ENCODE results near the gene ZSCAN21. TPM values are rescaled to one million over a fixed set of nuclear protein-coding genes. Genes with fewer than 3 reads are reported as not detected.

The ZSCAN21 gene
- total and polyA plus RNA-seq, 10 of the 15 experiments (the other 5 are each of a cell fraction or from before 2014, with no cell fraction given) = 1.9 to 9.6 (median 7.1) TPM

GRCh38 chr7:100111156-100111555 lies 61.6 kb downstream of the ZSCAN21 start (continued):
- TF ChIP-seq NKRF (conservative IDR thresholded peaks at IDR 0.05) = no peak
- no peak for TF ChIP-seq FOS (IDR thresholded peaks at IDR 0.05; ENCODE audit: borderline replicate concordance, extremely low read depth, insufficient read length)
- TF ChIP-seq ELK1 (IDR thresholded peaks at IDR 0.05; ENCODE audit: low read depth, low read length) = no peak
- TF ChIP-seq MTA3 (IDR thresholded peaks at IDR 0.05; ENCODE audit: borderline replicate concordance, low read length) = no peak
- no peak for TF ChIP-seq GATAD2B (conservative IDR thresholded peaks at IDR 0.05; ENCODE audit: low read depth)
- TF ChIP-seq CREM (IDR thresholded peaks at IDR 0.05; ENCODE audit: low read depth) = no peak
- TF ChIP-seq CREB1 (IDR thresholded peaks at IDR 0.05; ENCODE audit: low read depth) = no peak
- TF ChIP-seq MEF2B (IDR thresholded peaks at IDR 0.05; ENCODE audit: partially characterized antibody, poor library complexity, severe bottlenecking) = no peak

- H3K27ac ChIP-seq (ENCODE audit: control insufficient read depth, insufficient read depth) = no peak overlapping the region
- H3K4me1 ChIP-seq (ENCODE audit: control insufficient read depth, insufficient read depth, low read length) = no peaks in the 10 kb centered on the region
- SMC1A ChIA-PET (ENCODE audit: uncharacterized antibody, unreplicated experiment) = no interaction called here
- no peak overlapping the region for H3K4me2 ChIP-seq (ENCODE audit: control insufficient read depth, insufficient read depth)
- RAD21 ChIA-PET (ENCODE audit: unreplicated experiment) = no interaction called here
- no peak overlapping the region for H3K9ac ChIP-seq (ENCODE audit: control insufficient read depth, insufficient read depth, low read length)
- in situ Hi-C loops (cut with MboI) = no loop called here
- H3K36me3 ChIP-seq (ENCODE audit: control insufficient read depth in 2 of 2, insufficient read depth in 2 of 2, low read length in 1 of 2) = peaks cover 5 to 9% of the 10 kb centered on the region in 2 experiments; a peak in 3 of 4 replicates
- no peak overlapping the region for H2AFZ ChIP-seq (ENCODE audit: control insufficient read depth, low read depth, low read length)
- no peak for DNase-seq (ENCODE audit: low read depth, low spot score)
- no peaks in the 10 kb centered on the region for H3K79me2 ChIP-seq (ENCODE audit: control insufficient read depth, insufficient read depth, low read length)
- intact Hi-C loops (cut with micrococcal nuclease; ENCODE audit: unreplicated experiment) = no loop called here
- H3K9me3 ChIP-seq (replicated peaks; ENCODE audit: control insufficient read depth, insufficient read depth, low read length) = no peaks in the 10 kb centered on the region
- WGBS (ENCODE audit: insufficient coverage, insufficient replicate concordance, low lambda C conversion rate, missing lambda C conversion rate) = 92% methylated on average over 13 of the region's 13 CpGs
- H4K20me1 ChIP-seq (ENCODE audit: control insufficient read depth, insufficient read depth) = no peaks in the 10 kb centered on the region
- no TSS peak for BruUV-seq (replicated peaks)
- no peak for ATAC-seq
- H3K27me3 ChIP-seq (replicated peaks in 1 of 2; ENCODE audit: control insufficient read depth in 2 of 2, insufficient read depth in 2 of 2, low read length in 1 of 2) = no peaks in the 10 kb centered on the region
- POLR2A ChIA-PET = interaction anchor here (1.8 kb wide), 1 partner anchor 10 kb away, joined by 6 read pairs; the partner anchor contains the start of gene AP4M1
- no peak for FAIRE-seq
- CTCF ChIA-PET = no interaction called here
- H3K4me3 ChIP-seq = no peak overlapping the region
- TF ChIP-seq NFYA (IDR thresholded peaks at IDR 0.05; ENCODE audit: borderline replicate concordance, low read depth, low read length) = no peak
- no peak for TF ChIP-seq DPF2 (IDR thresholded peaks at IDR 0.05)
- no peak for TF ChIP-seq NFYB (IDR thresholded peaks at IDR 0.05; ENCODE audit: insufficient read depth, low read depth, low read length)
- no peak for TF ChIP-seq ZNF384 (IDR thresholded peaks at IDR 0.05; ENCODE audit: borderline replicate concordance, low read depth, low read length)
- no peak for TF ChIP-seq SUPT20H (IDR thresholded peaks at IDR 0.05; ENCODE audit: borderline replicate concordance, control insufficient read depth, low read depth, low read length)
- no peak for TF ChIP-seq STAT1 (conservative IDR thresholded peaks at IDR 0.05)
- TF ChIP-seq USF2 (IDR thresholded peaks at IDR 0.05; ENCODE audit: borderline replicate concordance, low read depth, low read length) = no peak
- TF ChIP-seq E2F4 (IDR thresholded peaks at IDR 0.05; ENCODE audit: low read depth, low read length) = no peak
- no peak for TF ChIP-seq IRF5 (IDR thresholded peaks at IDR 0.05; ENCODE audit: borderline replicate concordance)
These were observed 62.3 kb downstream of the ZSCAN21 start for GRCh38 chr7:100111914-100112313.

Data from GM12878 (cell line).